ENCODE data around the gene SUSD3.

Gene SUSD3

GRCh38 chr9:93030642-93031628 lies 27.6 kb upstream of the SUSD3 start:
- no peak for DNase-seq (ENCODE audit: low read depth in 2 of 2)

DNA sequence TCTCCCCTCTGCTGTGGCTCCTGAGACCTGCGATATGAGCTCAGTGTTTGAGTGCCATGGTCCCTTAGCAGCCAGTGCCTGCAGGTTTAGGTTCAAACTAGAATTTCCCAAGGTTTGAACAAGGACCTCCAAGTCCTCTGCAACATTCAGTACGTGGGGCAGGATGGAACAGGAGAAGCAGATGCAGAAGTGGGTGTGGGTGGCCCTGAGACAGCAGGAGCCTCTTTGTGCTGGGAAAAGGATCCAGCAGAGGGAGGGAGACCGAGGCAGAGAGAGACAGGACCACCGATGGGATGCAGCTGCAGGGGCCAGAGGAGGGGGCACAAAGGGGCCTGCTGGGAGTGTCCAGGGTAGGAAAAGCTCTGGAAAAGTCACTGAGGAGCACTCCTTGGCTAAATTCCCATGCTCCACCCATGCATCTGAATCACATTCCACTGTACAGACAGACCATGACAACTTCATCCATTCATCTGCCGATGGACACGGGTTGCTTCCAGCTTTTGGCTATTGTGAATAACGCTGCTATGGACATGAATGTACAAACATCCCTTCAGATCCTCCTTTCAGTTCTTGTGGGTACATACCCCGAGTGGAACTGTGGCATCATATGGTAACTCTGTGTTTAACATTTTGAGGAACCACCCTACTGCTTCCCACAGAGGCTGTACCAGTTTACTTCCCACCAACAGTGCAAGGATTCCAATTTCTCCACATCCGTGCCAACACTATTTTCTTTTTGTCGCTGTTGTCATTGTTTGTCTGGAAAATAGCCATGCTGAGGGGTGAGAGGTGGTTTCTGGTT lies 26.7 kb upstream of the SUSD3 start:
- DNase-seq (ENCODE audit: low read depth in 2 of 2) = no peak

DNA sequence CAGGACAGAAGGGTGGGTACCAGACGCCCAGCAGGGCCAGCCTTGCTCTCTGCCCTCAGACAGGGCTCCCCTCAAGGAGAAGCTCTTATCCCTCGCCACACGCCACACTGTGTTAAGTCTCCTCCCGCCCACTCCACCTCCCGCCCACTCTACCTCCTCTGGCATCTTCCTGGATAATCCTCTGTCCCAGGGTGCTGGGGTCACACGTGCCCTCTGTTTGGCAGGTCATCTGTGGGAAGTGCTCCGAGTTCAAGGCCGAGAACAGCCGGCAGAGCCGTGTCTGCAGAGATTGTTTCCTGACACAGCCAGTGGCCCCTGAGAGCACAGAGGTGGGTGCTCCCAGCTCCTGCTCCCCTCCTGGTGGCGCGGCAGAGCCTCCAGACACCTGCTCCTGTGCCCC lies 26.0 kb upstream of the SUSD3 start:
- no peak for DNase-seq (ENCODE audit: low read depth in 2 of 2)

GRCh38 chr9:93033531-93033930 lies 25.0 kb upstream of the SUSD3 start:
- DNase-seq (ENCODE audit: low read depth in 2 of 2) = no peak

DNA sequence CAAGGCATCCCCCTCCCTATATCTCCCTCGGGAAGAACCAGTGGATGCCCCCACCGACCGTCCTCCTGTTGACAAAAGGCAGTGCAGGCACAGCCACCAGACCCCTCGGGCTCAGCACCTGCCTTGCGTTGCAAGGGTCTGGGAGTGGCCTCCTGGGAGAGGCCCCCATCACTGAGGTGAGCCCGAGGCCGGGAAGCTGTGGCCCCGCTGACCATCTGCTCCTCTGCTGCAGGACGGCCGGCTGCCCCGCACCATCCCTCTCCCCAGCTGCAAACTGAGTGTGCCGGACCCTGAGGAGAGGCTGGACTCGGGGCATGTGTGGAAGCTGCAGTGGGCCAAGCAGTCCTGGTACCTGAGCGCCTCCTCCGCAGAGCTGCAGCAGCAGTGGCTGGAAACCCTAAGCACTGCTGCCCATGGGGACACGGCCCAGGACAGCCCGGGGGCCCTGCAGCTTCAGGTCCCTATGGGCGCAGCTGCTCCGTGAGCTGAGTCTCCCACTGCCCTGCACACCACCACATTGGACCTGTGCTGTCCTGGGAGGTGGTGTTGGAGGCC lies 23.3 kb upstream of the SUSD3 start:
- no peak for DNase-seq (ENCODE audit: low read depth in 2 of 2)

GRCh38 chr9:93035821-93036351 lies 22.6 kb upstream of the SUSD3 start:
- DNase-seq (ENCODE audit: low read depth in 2 of 2) = no peak

DNA sequence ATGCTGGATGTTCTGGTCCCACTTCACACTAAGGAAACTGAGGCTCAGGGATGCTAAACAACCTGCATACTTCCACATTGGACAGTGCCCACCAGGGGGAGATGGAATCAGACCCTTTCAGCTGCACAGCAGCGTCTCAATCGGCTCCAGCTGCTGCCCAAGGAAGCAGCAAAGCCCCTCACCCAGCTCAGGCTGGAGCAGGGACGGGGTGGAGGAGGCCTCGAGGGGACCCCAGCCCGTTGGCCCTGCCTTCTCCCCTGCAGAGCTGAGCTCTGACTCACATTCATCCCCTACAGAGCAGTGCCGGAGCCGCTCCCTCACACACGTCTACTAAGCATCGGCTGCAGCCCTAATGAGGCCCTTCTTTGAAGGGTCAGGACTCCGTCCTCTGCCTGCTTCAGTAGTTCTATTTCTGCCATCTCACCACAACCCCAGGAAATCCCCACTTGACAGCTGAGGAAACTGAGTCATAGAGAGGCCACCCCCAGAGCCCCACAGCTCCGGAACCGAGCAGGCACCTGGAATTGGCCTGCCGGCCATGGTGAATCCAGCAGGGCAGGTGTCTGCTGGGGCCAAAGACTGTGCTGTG lies 21.5 kb upstream of the SUSD3 start:
- no peak for DNase-seq (ENCODE audit: low read depth in 2 of 2)

GRCh38 chr9:93037476-93037971 lies 21.0 kb upstream of the SUSD3 start:
- no peak for DNase-seq (ENCODE audit: low read depth in 2 of 2)

GRCh38 chr9:93038918-93039317 lies 19.6 kb upstream of the SUSD3 start:
- no peak for DNase-seq (ENCODE audit: low read depth in 2 of 2)

DNA sequence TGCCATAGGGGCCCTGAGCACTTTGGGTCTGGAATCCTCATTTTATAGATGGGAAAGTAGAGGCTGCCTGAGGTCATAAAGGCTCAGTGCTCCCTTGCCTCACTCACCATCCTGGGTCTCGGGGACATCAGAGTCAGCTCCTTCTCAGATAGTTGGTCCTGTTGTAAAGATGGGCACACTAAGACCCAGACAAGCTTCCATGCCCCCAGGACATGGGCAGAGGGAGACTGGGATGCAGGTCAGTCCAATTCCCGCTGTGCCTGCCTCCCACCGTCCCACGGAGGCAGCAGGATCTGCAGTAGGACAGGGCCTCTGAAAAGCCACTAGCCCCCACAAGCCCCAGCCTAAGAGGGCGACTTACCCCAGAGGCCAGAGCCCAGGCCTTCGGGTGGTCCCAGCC lies 19.0 kb upstream of the SUSD3 start:
- DNase-seq (ENCODE audit: low read depth in 2 of 2) = no peak

- DNase-seq (ENCODE audit: low read depth in 2 of 2) = no peak
These were observed 18.5 kb upstream of the SUSD3 start for GRCh38 chr9:93039976-93040375.

DNA sequence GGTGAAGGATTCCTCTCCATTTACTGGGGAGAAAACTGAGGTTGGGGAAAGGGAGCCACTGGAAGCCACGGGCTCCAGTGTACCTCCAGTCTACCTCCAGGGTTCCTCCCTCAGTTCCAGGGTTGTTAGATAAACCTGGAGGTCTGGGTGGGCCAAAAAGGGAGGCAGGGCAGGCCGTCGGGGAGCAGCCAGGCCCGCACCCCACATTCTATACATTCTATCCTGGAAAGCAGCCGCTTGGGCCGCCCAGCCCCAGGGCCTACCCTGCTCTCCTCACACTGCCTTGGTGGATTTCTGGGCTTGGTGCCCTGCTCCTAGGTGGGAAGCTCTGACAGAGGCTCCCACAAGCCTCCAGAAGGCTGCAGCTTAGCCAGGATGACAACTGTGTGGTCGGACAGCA lies 18.1 kb upstream of the SUSD3 start:
- no peak for DNase-seq (ENCODE audit: low read depth in 2 of 2)

DNA sequence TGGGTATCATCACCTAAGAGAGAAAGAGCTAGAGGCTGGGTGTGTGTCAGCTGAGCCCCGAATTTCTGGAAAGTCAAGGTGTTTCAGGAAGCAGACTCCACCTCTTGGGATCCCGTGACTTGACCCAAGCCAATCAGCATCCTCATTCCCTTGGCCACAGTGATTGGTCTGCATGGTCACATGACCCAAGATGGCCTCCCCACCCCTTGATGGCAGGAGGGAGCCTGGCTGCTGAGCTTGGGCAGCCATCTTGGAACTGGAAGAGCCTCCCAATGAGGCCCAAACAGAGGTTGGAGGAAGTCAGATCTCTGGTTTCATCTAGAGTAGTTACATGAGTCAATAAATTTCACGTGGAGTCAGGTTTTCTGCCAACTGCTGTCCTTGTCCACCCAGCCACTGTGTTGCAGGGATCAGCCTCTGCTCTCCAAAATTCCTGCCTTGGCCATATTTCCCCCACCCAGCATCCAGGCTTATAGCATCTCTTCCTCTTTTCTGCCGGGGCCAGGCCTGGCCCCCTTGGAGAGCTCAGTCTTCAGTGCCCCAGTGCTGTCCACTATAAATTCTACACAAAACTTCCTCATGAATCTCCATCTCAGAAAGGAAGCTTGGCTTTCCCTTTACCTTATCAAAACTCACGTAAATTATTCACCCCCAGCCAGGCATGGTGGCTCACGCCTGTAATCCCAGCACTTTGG lies 17.2 kb upstream of the SUSD3 start:
- DNase-seq (ENCODE audit: low read depth in 2 of 2) = no peak

DNA sequence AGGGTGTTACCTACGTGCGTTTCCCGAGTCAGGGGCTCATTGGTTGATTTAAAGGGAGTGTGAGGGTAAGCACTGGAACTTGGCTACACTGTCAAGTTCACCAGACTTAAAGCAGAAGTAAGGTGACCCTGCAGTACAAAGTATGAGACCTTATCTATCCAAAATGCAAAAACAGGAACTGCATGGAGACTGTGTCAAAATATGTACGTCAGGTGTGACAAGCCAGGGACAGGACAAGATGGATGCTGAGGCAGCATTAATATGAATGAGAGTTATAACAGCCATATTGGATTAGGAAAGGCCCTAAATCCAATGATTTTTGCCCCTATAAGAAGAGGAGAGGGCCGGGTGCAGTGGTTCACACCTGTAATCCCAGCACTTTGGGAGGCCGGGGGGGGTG lies 15.4 kb upstream of the SUSD3 start:
- DNase-seq (ENCODE audit: low read depth in 2 of 2) = no peak

GRCh38 chr9:93045521-93045920 lies 13.0 kb upstream of the SUSD3 start:
- no peak for DNase-seq (ENCODE audit: low read depth in 2 of 2)

DNA sequence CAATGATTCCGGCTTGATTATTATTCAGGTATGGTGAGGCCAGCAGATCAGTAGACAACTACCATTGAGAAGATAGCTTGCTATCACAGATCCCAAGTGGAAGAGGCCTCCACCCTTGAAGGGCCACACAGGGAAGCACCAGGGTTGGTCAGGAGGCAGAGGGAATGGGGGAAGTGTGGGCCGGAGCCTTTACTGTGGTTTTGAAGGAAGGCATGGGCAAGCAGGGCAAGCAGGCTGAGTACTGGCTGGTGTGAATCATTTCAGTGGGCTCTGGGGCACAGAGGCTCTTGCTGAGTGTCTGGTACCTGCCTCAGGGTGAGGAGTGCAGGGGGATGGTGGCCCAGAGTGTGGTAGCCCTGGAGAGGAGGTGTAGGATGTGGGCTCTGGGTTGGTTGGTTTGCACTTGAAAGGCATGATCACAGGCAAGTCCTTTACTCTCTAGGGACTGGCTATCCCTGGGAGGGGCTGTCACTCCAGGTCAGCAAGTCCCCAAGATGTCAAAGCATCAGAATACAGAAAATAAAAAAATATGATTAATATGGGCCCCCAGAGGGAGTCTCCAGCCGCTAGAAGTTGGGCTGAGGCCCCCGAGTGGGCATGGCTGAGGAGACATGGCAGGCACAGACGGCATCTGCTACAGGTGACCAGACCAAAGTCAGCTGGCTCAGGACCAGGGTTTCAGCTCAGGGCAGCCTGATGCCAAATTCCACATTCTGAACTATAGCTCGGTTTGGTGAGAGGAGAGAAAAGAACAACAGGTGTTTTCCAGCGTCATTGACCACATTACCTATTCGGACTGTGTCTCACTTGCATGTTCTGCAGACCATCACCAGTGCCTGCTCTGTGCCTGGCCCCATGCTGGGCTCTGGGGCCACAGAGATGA lies 9.7 kb upstream of the SUSD3 start:
- no peak for DNase-seq (ENCODE audit: low read depth in 2 of 2)

DNA sequence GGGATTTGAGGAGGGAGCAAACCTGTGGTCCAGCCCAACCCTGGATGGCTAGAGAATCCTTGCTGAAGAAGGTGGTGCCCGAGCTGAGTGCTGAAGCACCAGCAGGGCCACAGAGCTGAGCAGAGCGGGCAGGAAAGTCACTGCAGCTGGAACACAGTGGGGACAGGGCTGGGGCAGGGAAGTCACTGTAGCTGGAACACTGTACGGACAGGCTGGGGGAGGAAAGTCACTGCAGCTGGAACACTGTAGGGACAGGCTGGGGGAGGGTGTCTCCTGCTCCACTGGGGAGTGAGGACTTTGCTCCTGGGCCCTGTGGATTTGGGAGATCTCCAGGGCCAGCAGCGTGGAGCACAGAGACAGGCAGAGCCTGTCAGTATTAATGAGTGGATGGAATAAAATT lies 9.0 kb upstream of the SUSD3 start:
- DNase-seq (ENCODE audit: low read depth in 2 of 2) = no peak

DNA sequence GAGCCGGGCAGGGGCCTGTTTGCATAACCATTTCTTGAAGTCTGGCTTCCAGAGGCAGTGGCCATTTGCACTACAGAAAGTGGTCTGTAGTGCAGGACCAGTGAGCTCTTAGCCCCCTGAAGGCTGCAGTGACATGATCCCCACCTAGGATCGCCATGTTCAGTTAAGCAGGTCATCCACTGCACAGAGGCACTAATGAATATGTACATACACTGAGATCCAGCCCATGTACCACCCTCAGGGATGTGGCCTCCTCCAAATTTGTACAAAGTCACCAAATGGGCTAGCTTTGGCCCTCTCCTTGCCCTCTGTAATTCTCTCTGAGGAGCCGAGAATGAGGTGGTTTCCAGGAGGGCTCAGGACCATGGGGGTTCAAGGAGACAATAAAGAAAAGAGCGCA lies 8.3 kb upstream of the SUSD3 start:
- no peak for DNase-seq (ENCODE audit: low read depth in 2 of 2)

DNA sequence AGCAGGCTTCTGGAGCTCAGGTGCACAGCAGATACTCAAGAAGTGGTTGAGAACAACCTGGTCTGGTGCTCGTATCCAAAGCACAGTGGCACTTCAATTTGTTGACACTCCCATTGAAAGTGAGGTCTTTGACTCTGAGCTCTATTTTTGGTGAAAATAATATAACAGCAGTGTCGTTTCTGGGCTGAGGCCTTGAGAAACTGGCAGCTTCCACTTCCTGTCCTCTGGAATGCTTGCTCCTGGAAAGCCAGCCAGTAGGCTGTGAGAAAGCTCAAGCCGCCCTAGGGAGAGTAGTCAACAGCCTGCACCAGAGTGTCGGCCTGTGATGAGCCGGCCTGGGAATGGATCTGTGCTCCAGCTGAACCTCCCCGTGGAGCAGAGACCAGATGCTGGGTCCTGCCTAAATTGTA lies 6.8 kb upstream of the SUSD3 start:
- no peak for DNase-seq (ENCODE audit: low read depth in 2 of 2)

Measured in stimulated activated CD8-positive, alpha-beta memory T cell treated with anti-CD3 and anti-CD28 coated beads, Interleukin-7, amount 100 ng/mL, for 4 hours (primary cell).